HG03196 (cell line): Measurements from ENCODE around the gene NUCB1.
"Not testable (repeated sequence)": the region's sequence is repeated elsewhere in the genome, so short reads cannot be mapped to it uniquely, and the experiment has no call there.

Experiments used
- ATAC-seq: cut with Tn5 transposase; IDR thresholded peaks from one replicate; pipeline ENCODE4 v1.9.1; 2021; ENCODE audit not compliant: unreplicated experiment

NUCB1 gene

GRCh38 chr19:48905664-48906063 lies 5.6 kb downstream of the NUCB1 start:
- no peak for ATAC-seq

DNA sequence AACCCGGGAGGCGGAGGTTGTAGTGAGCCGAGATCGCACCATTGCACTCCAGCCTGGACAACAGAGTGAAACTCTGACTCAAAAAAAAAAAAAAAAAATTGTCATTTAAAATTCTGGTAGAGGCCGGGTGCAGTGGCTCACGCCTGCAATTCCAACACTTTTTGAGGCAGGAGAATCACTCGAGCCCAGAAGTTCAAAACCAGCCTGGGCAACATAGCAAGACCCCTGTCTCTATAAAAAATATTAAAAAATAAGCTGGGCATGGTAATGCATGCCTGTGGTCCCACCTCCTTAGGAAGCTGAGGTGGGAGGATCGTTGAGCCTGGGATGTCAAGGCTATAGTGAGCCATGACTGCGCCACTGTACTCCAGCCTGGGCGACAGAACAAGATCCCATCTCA lies 6.2 kb downstream of the NUCB1 start:
- no peak for ATAC-seq

GRCh38 chr19:48907671-48908070 lies 7.6 kb downstream of the NUCB1 start:
- ATAC-seq = no peak

- ATAC-seq = not testable (repeated sequence)
Observed at GRCh38 chr19:48909424-48910077, 9.4 kb downstream of the NUCB1 start.

- ATAC-seq = no peak
Observed at GRCh38 chr19:48910803-48911202, 10.7 kb downstream of the NUCB1 start.

DNA sequence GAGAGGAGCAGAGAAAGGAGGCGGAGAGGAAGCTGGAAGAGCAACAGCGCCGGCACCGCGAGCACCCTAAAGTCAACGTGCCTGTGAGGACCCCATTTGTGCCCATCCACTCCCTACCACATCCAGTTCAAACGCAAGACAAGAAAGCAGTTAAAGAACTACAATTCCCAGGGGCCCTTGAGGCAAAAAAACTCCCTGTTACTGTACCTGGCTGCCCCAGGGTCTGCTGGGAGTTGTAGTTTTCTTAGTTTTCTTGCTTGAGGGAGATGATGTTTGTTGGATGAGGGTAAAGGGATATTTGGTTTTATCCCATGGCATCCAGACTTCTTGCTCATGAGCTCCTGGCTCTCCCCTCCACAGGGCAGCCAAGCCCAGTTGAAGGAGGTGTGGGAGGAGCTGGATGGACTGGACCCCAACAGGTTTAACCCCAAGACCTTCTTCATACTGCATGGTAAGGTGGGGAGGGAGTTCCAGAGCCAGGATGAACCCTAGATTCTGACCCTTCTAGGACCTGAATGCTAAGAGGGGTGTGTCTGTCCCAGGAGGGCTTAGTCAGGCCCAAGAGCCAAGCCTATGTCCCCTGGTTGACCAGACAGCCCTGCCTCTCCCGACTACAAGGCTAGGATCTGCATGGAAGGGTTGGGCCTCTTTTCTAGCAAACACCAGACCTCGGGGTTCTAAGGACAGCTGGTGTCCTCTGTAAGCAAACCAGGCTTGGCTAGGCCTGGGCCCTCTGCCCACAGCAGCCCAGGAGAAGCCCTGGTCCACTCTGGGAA lies 13.2 kb downstream of the NUCB1 start:
- ATAC-seq = no peak

- no peak for ATAC-seq
Observed at GRCh38 chr19:48914181-48914580, 14.1 kb downstream of the NUCB1 start.

GRCh38 chr19:48915757-48916156 lies 15.6 kb downstream of the NUCB1 start:
- no peak for ATAC-seq

DNA sequence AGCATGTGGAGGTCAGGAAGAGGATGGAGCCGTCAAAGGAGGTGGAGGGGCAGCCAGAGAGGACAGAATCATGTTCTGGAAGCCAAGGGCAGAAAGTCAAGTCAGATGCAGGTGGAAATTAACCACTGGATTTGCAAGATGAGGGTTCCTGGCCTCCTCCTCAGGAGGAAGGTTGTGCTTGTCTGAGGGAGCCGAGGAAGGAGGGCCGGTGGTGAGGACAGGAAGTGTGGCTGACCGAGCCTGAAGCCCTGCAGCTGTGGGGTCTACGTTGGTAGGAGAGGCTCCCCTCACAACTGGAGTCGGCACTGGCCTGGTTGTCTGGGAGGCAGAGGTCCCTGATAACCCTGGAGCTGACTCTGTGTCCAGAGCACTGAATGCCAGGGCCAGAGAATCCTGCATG lies 18.0 kb downstream of the NUCB1 start:
- ATAC-seq = no peak

- no peak for ATAC-seq
Observed at GRCh38 chr19:48918801-48919247, 18.7 kb downstream of the NUCB1 start.

GRCh38 chr19:48919271-48919670 lies 19.2 kb downstream of the NUCB1 start:
- ATAC-seq = not testable (repeated sequence)

DNA sequence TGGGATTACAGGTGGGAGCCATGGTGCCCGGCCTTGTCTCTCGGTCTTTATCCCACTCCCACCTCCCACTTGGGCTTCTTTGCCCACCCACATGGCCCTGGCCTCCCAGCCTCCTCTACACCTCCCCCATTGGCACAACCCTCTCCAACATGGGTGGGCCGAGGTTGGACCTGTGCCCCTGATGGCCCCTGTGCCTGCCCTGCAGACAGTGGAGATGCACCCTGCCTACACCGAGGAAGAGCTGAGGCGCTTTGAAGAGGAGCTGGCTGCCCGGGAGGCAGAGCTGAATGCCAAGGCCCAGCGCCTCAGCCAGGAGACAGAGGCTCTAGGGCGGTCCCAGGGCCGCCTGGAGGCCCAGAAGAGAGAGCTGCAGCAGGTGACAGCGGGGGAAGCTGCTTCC lies 20.8 kb downstream of the NUCB1 start:
- ATAC-seq = no peak

DNA sequence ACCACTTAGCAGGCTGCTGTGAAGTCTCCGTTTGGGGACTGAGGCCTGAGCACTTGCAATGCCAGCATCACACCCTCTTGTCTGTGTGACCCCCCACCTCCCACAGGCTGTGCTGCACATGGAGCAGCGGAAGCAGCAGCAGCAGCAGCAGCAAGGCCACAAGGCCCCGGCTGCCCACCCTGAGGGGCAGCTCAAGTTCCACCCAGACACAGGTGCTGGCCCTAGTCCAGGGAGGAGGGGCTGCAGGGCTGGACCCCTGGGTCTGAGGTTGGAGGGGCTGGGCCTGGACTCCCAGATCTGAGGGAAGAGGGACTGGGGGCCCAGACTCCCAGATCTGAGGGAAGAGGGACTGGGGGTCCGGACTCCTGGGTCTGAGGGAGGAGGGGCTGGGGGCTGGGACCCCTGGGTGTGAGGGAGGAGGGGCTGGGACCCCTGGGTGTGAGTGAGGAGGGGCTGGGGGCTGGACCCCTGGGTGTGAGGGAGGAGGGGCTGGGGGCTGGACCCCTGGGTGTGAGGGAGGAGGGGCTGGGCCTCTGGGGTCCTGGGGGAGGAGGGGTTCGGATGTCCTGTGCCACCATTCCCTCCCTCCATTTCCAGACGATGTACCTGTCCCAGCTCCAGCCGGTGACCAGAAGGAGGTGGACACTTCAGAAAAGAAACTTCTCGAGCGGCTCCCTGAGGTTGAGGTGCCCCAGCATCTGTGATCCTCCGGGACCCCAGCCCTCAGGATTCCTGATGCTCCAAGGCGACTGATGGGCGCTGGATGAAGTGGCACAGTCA lies 21.8 kb downstream of the NUCB1 start:
- no peak for ATAC-seq

- ATAC-seq = no peak
Observed at GRCh38 chr19:48922548-48923490, 22.7 kb downstream of the NUCB1 start.

GRCh38 chr19:48925240-48925843 lies 25.2 kb downstream of the NUCB1 start:
- no peak for ATAC-seq

DNA sequence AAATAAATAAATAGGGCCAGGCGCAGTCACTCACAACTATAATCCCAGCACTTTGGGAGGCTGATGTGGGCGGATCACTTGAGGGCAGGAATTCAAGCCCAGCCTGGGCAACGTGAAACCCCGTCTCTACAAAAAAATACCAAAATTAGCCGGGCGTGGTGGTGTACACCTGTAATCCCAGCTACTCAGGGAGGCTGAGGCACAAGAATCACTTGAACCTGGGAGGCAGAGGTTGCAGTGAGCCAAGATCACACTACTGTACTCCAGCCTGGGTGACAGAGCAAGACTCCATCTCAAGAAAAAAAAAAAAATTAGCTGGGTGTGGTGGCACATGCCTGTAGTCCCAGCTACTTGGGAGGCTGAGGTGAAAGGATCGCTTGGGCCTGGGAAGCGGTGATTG lies 25.8 kb downstream of the NUCB1 start:
- ATAC-seq = not testable (repeated sequence)

GRCh38 chr19:48926909-48927308 lies 26.8 kb downstream of the NUCB1 start:
- no peak for ATAC-seq

GRCh38 chr19:48927692-48928091 lies 27.6 kb downstream of the NUCB1 start:
- not testable (repeated sequence) for ATAC-seq

DNA sequence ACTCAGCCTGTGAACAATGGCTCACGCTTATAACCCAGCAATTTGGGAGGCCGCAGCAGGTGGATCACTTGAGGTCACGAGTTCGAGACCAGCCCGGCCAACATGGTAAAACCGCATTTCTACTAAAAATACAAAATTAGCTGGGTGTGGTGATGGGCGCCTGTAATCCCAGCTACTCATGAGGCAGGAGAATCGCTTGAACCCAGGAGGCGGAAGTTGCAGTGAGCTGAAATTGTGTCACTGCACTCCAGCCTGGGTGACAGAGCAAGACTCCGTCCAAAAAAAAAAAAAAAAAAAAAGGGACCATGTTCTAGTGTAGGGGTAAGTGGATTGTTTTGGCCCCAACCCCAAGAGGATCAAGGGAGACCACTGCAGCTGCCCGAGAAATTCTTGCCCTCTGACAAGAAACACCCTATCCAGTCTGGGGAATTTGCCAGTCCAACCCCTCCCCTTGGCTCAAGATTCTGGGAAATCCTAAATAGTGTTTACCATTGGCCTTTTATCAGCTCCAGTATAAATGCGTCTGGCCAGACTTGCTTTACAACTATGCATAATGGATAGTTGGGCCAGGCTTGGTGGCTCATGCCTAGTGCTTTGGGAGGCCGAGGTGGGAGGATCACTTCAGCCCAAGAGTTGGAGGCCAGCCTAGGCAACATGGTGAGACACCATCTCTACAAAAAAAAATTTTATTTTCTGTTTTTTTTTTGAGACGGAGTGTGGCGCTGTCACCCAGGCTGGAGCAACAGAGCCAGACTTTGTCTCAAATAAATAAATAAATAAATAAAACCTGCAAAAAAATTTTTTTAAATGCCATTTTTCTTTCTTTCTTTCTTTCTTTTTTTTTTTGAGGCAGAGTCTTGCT lies 28.3 kb downstream of the NUCB1 start:
- no peak for ATAC-seq
